GM21423 (cell line): ENCODE results near the gene SOWAHA.
A peak's percentile ranks its signal among the peaks of the same experiment; 100 is the strongest.

ENCODE experiments used
- ATAC-seq: cut with Tn5 transposase; IDR thresholded peaks from one replicate; pipeline ENCODE4 v1.9.1; 2021; ENCODE audit warnings: mild to moderate bottlenecking, moderate library complexity; ENCODE audit not compliant: unreplicated experiment

Gene SOWAHA

GRCh38 chr5:132812781-132813598 lies at the start of gene SOWAHA:
SOWAHA (plus strand) TSS chr5:132813302; CDS start chr5:132813622, 320 bp downstream.
- ATAC-seq: no peak

- ATAC-seq: no peak
These were observed 49.1 kb upstream of the SOWAHA start for GRCh38 chr5:132764051-132764450.

DNA sequence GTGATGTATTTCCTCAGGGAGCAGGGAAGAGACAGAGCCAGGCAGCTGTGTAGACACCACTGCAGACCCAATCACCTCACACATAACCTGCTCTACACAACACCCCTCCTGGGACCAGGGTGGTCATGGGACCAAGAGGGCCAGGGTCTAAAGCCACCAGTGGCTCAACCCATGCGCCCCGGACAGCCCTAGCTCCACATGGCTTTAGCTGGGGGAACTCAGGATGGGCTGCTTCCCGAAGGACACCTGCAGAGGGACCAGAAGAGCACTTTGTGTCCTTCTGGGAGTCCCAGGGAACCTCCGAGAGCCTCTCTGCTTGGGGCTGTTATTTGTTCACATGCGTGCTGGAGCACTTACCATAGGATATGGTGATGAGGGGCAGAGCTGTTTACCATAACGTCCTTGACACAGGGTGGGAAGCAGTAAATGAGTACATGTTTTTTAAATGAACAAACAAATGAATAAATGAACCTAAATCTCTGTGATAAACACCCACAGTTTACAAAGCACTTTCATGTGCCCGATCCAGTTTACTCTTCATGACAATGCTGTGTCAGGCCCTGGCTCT lies 48.3 kb upstream of the SOWAHA start:
- no peak for ATAC-seq

GRCh38 chr5:132765311-132766019 lies 47.6 kb upstream of the SOWAHA start:
- no peak for ATAC-seq

DNA sequence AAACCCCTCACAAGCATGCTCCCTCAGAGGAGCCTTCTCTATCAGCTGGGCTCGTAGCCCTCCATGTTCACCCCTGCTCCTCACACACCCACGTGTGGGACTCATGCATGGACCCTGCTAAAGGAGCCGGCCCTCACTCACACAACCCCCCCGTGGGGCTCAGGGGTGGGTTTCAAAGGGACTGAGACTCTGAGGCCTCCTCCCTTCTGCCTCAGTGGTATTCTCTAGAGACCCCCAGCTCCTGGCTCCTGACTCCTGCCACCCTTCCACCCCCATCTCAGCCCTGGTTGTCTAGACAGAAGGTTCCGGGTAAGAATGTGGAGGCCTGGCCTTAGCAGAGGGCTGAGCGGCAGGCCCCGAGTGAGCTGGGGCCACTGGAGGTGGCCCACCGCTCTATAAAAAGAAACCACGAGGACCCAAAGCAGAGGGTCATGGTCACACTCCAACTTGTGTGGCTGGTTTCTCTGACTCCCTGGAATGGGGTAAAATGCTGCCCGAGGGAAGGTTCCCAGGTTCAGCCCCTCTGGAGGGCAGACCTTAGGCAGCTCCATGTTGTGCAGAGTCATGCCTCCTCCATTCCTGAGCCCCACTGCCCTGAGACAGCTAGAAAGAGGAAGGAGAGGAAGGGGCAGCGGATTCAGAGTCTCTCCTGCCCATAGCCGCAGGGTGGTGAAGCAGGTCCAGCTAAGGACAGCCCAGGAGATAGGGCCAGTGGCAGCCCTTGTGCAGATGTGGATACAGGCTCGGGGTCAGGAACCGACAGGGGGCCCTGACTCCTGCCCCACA lies 46.9 kb upstream of the SOWAHA start:
- ATAC-seq: no peak

DNA sequence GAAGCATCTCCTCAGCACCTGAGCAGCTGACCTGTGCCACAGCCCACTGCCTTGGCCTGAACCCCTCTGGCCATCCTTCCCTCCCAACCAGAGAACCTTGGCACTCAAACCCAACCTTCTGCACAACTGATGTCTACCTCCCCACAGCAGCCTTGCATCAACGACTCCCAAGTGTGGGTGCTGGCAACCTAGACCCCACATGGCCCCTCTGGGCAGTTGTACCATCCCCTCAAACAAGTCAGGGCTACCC lies 46.4 kb upstream of the SOWAHA start:
- ATAC-seq: no peak

- no peak for ATAC-seq
These were observed 46.0 kb upstream of the SOWAHA start for GRCh38 chr5:132767150-132767549.

GRCh38 chr5:132768485-132768868 lies 44.6 kb upstream of the SOWAHA start:
- no peak for ATAC-seq

- no peak for ATAC-seq
These were observed 42.5 kb upstream of the SOWAHA start for GRCh38 chr5:132770476-132771159.

DNA sequence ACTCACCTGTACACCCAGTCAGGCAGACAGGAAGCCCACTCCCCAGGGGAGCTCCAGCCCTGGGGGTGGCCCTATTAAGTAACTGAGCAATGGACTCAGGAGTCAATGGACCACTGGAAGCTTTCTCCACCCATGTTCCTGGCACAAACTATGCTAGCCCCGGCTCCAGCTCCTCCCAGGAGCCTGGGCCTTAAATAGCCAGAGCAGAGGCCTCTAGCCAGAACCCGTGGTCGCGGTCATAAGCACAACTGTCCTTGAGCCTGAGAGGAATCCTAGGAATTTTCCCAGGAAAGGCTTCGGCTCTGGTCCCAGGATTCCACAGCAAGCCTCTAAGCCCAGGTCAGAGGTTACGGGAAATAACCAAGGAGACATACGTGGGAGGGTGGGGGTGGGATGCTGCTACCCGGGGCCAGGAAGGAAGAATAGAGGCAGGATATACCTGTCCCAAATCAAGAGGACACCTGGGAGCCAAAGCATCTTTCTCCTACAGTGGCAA lies 41.6 kb upstream of the SOWAHA start:
- ATAC-seq: no peak

GRCh38 chr5:132772291-132773070 lies 40.6 kb upstream of the SOWAHA start:
- ATAC-seq: no peak

DNA sequence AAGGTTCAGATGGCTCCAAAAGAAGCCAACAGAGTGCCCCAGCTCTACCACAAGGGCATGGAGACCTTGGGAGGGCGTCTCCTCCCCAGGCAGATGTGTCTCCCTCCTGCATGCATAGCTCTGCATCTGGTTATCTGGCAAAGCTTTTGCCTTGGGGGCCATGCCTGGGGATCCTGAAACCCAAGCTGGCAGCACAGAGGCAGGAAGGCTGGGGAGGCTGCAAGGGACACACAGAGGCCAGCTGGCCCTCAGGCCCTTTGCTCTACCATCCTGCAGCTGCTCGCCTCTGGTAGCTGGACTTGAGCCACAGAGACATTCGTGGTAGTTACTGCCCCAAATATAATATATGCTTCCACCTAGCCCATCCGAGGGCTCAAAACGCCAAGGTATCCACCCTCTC lies 40.0 kb upstream of the SOWAHA start:
- ATAC-seq: no peak

GRCh38 chr5:132773601-132774355 lies 39.3 kb upstream of the SOWAHA start:
- no peak for ATAC-seq

GRCh38 chr5:132774406-132774805 lies 38.7 kb upstream of the SOWAHA start:
- ATAC-seq: no peak

DNA sequence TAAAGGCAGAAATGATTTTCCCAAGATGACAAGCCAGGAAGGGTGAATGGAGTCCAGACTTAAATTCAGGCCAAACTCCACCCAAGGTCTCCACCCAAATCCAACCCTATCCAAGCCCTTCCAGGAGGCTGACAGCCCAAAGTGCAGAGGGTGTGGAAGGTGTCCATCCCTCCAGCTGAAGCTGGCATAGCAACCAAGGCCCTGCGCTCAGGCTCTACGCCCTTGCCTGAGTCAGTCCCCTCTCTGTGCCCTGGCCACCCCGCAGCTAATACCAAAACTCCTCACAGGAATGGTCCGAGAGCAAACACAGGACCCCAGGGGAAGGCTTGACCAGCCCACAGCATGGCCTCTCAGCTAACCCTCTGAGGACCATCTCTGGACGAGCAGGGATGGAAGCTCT lies 38.2 kb upstream of the SOWAHA start:
- no peak for ATAC-seq

- ATAC-seq: no peak
These were observed 37.6 kb upstream of the SOWAHA start for GRCh38 chr5:132775476-132775961.

DNA sequence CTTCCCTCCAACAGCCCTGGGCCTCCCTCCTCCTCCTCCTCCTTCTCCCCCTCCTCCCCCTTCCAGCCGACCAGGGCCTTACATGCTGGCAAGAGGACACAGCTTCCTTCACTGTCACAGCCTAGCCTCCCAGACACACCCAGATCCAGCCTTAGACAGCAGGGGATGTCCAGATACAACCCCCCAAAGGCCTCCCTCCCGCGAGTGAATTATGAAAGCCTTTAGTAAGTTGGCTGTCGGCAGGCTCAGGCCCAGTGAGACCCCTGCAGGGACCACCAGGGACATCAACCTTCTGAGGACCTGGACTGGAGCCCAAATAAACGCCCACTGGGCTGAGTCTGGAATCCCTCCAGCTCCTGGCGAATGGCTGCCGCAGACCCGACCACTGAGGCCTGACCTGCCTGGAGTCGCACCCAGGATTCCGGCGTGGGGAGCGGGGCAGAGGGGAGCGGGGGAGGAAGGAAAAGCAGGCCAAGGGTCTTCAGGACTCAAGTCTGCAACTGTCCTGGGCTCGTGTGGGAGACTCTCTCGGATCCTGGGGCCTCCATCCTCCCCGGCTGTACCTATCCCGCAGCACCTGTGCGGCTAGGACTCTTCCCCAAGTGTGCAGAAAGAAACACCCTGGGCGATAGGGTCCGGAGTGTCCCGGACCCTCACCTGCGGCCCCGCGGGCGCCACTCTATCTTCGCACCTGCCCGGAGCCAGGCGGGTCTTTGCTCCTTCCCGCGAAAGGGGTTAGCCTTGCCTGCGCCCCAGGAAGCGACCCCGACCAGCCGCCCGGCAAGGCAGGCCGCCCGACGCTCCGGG lies 36.8 kb upstream of the SOWAHA start:
- ATAC-seq: peak; percentile 26

- no peak for ATAC-seq
These were observed 36.2 kb upstream of the SOWAHA start for GRCh38 chr5:132776938-132777208.
